Keratinocyte (primary cell): ENCODE measurements around the gene AOAH. TPM values are rescaled to one million over a fixed set of nuclear protein-coding genes. Genes with fewer than 3 reads are reported as not detected.

ENCODE experiments used
- DNase-seq: peaks from one replicate; pipeline ENCODE4 v3.0.0-alpha.2; 2011; ENCODE audit warnings: low read depth, missing footprints, low spot score
- FAIRE-seq: peaks from 2 replicates; lab custom pipeline; 2011; peaks lifted over from hg19 to GRCh38; lab: Jason Lieb, UNC
- H2AFZ ChIP-seq: 2 replicates; pipeline ENCODE4 v1.6.0; 2012; ENCODE audit warnings: low read length, control low read depth, inconsistent platforms; ENCODE audit not compliant: control insufficient read depth
- H3K27ac ChIP-seq: 2 replicates; pipeline ENCODE4 v1.5.1; 2011; ENCODE audit warnings: low read length; ENCODE audit not compliant: control insufficient read depth, insufficient read depth
- H3K27me3 ChIP-seq: 3 replicates; pipeline ENCODE4 v1.6.0; 2011; ENCODE audit warnings: low read length; ENCODE audit not compliant: control insufficient read depth, insufficient read depth; ENCODE audit errors: extremely low read depth
- H3K36me3 ChIP-seq, 2 experiments: 2 replicates in 1 of 2; 3 replicates in 1 of 2; pipeline ENCODE4 v1.5.1; 2011; ENCODE audit warnings: low read length in 2 of 2, mild to moderate bottlenecking in 1 of 2; ENCODE audit not compliant: control insufficient read depth in 2 of 2, insufficient read depth in 2 of 2; ENCODE audit errors: extremely low read depth in 1 of 2
- H3K4me1 ChIP-seq: 3 replicates; pipeline ENCODE4 v1.5.1; 2011; ENCODE audit warnings: low read length; ENCODE audit not compliant: control insufficient read depth, insufficient read depth; ENCODE audit errors: extremely low read depth
- H3K4me2 ChIP-seq: 3 replicates; pipeline ENCODE4 v1.6.0; 2011; ENCODE audit warnings: low read depth, low read length; ENCODE audit not compliant: control insufficient read depth, insufficient read depth; ENCODE audit errors: extremely low read depth
- H3K4me3 ChIP-seq, 3 experiments: fragments of 200-600 bp in 1 of 3; sonication (generic) in 1 of 3; 2 replicates in 2 of 3; 3 replicates in 1 of 3; pipeline ENCODE4 v1.5.1; 2011 to 2016; ENCODE audit warnings: low read length in 3 of 3, mild to moderate bottlenecking in 3 of 3, control low read depth in 2 of 3, inconsistent platforms in 1 of 3, low read depth in 1 of 3, mixed read lengths in 1 of 3, mixed run types in 1 of 3, moderate library complexity in 1 of 3; ENCODE audit not compliant: control insufficient read depth in 2 of 3, insufficient read depth in 2 of 3; ENCODE audit errors: extremely low read depth in 1 of 3
- H3K79me2 ChIP-seq: 2 replicates; pipeline ENCODE4 v1.6.0; 2012; ENCODE audit warnings: low read length; ENCODE audit not compliant: control insufficient read depth, insufficient read depth
- H3K9ac ChIP-seq: 3 replicates; pipeline ENCODE4 v1.6.0; 2011; ENCODE audit warnings: low read length; ENCODE audit not compliant: control insufficient read depth, insufficient read depth; ENCODE audit errors: extremely low read depth
- H3K9me1 ChIP-seq: 3 replicates; pipeline ENCODE4 v1.6.0; 2011; ENCODE audit warnings: low read length; ENCODE audit not compliant: control insufficient read depth, insufficient read depth; ENCODE audit errors: extremely low read depth
- H3K9me3 ChIP-seq: 2 replicates; pipeline ENCODE4 v1.5.1; 2012; ENCODE audit warnings: low read depth, low read length; ENCODE audit not compliant: control insufficient read depth
- H4K20me1 ChIP-seq: 3 replicates; pipeline ENCODE4 v1.6.0; 2011; ENCODE audit warnings: low read length; ENCODE audit not compliant: control insufficient read depth, insufficient read depth; ENCODE audit errors: extremely low read depth
- EZH2 ChIP-seq: IDR thresholded peaks from one replicate; pipeline ENCODE4 v1.6.1; 2012; ENCODE audit warnings: inconsistent platforms, mild to moderate bottlenecking, low read length, moderate library complexity
- dilution Hi-C: fragments of 300-500 bp; cut with MboI; formaldehyde crosslinking; loops from one replicate; pipeline ENCODE4 v1.7.0; 2020; ENCODE audit warnings: low sequenced_read_pairs; ENCODE audit not compliant: extremely low pct_ligation_motif_present
- polyA plus RNA-seq, 5 experiments: library from polyadenylated mRNA; depleted of rRNA in 3 of 5; stranded (reverse) in 3 of 5; stranded (forward) in 1 of 5; unstranded in 1 of 5; fragments of >200 nt; gene quantifications; 1 replicate in 1 of 5; 2 replicates in 3 of 5; 3 replicates in 1 of 5; pipeline versions ENCODE4 v1.2.1 to v1.2.3, GENCODE V29; 2011 to 2012; ENCODE audit warnings: missing spikeins in 2 of 5, low read depth in 1 of 5, low replicate concordance in 1 of 5
- TF ChIP-seq, protein P1 (sequence below), 3 experiments: IDR thresholded peaks in 1 of 3; conservative IDR thresholded peaks in 1 of 3; optimal IDR thresholded peaks in 1 of 3; 2 replicates in 2 of 3; 3 replicates in 1 of 3; pipeline versions ENCODE3 to v1.5.1; 2011; ENCODE audit warnings: low read length in 3 of 3, mild to moderate bottlenecking in 3 of 3, moderate library complexity in 2 of 3, control low read depth in 1 of 3, inconsistent platforms in 1 of 3; ENCODE audit not compliant: insufficient read depth in 2 of 3; ENCODE audit errors: extremely low read depth in 1 of 3

AOAH gene
- polyA plus RNA-seq, 1 donor (not counting 4 experiments of a cell fraction or from before 2014, with no cell fraction given) = 0.43 TPM

DNA sequence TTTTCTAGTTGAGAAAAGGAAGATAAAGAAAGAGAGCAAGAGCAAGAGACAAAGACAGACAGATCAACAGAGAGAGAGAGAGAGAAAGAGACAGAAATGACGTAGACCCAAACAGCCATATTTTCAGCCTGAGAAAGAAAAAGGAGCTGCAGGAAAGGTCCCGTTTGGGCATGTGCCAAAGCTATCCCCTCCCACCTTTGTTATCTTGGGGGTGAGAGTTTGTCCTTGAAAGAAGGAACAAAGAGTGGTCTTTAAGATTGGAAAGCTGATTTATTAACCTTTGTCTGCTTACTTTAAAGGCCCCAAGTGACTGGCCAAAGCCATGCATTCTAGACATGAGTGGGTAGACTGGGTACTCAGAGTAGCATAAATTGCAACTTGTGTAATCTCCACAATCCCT is 98.2 kb downstream of the AOAH start:
- H3K27ac ChIP-seq = no peak overlapping the region
- DNase-seq = no peak
- no peak overlapping the region for H3K9ac ChIP-seq
- no peak overlapping the region for H3K4me2 ChIP-seq
- H3K36me3 ChIP-seq = no peaks in the 10 kb centered on the region
- no peaks in the 10 kb centered on the region for H3K9me3 ChIP-seq
- TF ChIP-seq EZH2 = no peak
- TF ChIP-seq, protein P1, sequence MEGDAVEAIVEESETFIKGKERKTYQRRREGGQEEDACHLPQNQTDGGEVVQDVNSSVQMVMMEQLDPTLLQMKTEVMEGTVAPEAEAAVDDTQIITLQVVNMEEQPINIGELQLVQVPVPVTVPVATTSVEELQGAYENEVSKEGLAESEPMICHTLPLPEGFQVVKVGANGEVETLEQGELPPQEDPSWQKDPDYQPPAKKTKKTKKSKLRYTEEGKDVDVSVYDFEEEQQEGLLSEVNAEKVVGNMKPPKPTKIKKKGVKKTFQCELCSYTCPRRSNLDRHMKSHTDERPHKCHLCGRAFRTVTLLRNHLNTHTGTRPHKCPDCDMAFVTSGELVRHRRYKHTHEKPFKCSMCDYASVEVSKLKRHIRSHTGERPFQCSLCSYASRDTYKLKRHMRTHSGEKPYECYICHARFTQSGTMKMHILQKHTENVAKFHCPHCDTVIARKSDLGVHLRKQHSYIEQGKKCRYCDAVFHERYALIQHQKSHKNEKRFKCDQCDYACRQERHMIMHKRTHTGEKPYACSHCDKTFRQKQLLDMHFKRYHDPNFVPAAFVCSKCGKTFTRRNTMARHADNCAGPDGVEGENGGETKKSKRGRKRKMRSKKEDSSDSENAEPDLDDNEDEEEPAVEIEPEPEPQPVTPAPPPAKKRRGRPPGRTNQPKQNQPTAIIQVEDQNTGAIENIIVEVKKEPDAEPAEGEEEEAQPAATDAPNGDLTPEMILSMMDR (optimal IDR thresholded peaks at IDR 0.05 in 1 of 3, IDR thresholded peaks at IDR 0.05 in 1 of 3, conservative IDR thresholded peaks at IDR 0.05 in 1 of 3; ENCODE audit: extremely low read depth in 1 of 3, insufficient read depth in 2 of 3, low read length in 3 of 3) = no peak
- dilution Hi-C loops = no loop called here
- peaks cover 4% of the 10 kb centered on the region for H3K27me3 ChIP-seq
- no peak for FAIRE-seq
- H3K79me2 ChIP-seq = no peaks in the 10 kb centered on the region
- H4K20me1 ChIP-seq = no peaks in the 10 kb centered on the region
- H2AFZ ChIP-seq = no peak overlapping the region
- no peaks in the 10 kb centered on the region for H3K4me1 ChIP-seq
- no peak overlapping the region for H3K4me3 ChIP-seq
- no peaks in the 10 kb centered on the region for H3K9me1 ChIP-seq

GRCh38 chr7:36625247-36625646 is 99.0 kb downstream of the AOAH start:
- no peak for TF ChIP-seq EZH2
- TF ChIP-seq, protein P1 (optimal IDR thresholded peaks at IDR 0.05 in 1 of 3, IDR thresholded peaks at IDR 0.05 in 1 of 3, conservative IDR thresholded peaks at IDR 0.05 in 1 of 3; ENCODE audit: extremely low read depth in 1 of 3, insufficient read depth in 2 of 3, low read length in 3 of 3) = no peak
- DNase-seq = no peak
- no peaks in the 10 kb centered on the region for H3K9me3 ChIP-seq
- no peaks in the 10 kb centered on the region for H3K9me1 ChIP-seq
- H3K36me3 ChIP-seq = no peaks in the 10 kb centered on the region
- H3K4me3 ChIP-seq = no peak overlapping the region
- no peaks in the 10 kb centered on the region for H3K79me2 ChIP-seq
- no peaks in the 10 kb centered on the region for H3K4me1 ChIP-seq
- H3K4me2 ChIP-seq = no peak overlapping the region
- H4K20me1 ChIP-seq = no peaks in the 10 kb centered on the region
- no peak overlapping the region for H3K9ac ChIP-seq
- H3K27me3 ChIP-seq = peaks cover 4% of the 10 kb centered on the region
- FAIRE-seq = no peak
- H3K27ac ChIP-seq = no peak overlapping the region
- no peak overlapping the region for H2AFZ ChIP-seq
- dilution Hi-C loops = no loop called here
